KMS-11 (cell line): Measurements from ENCODE around the gene ZPR1.

Experiments used
- H2AFZ ChIP-seq: fragments of 200-600 bp; sonication (generic); 2 replicates; pipeline ENCODE4 v1.6.1; 2016; ENCODE audit warnings: antibody characterized with exemption, mixed run types, low read depth
- H3K27ac ChIP-seq: fragments of 200-600 bp; sonication (generic); 2 replicates; pipeline ENCODE4 v1.6.1; 2016; ENCODE audit warnings: mild to moderate bottlenecking, mixed run types
- H3K27me3 ChIP-seq: fragments of 200-600 bp; sonication (generic); 2 replicates; pipeline ENCODE4 v1.6.1; 2017; ENCODE audit warnings: mild to moderate bottlenecking, low read depth, mixed run types, moderate library complexity; ENCODE audit not compliant: insufficient read depth
- H3K36me3 ChIP-seq: fragments of 200-600 bp; sonication (generic); 2 replicates; pipeline ENCODE4 v1.6.1; 2017; ENCODE audit warnings: mild to moderate bottlenecking, mixed run types; ENCODE audit not compliant: insufficient read depth
- H3K4me1 ChIP-seq: fragments of 200-600 bp; sonication (generic); 2 replicates; pipeline ENCODE4 v1.6.1; 2016; ENCODE audit warnings: mild to moderate bottlenecking, low read depth, mixed run types; ENCODE audit not compliant: poor library complexity, severe bottlenecking
- H3K4me2 ChIP-seq: fragments of 200-600 bp; sonication (generic); 2 replicates; pipeline ENCODE4 v1.7.0; 2016; ENCODE audit warnings: mild to moderate bottlenecking, mixed run types
- H3K4me3 ChIP-seq: fragments of 200-600 bp; sonication (generic); IDR thresholded peaks from 2 replicates; pipeline ENCODE4 v1.6.1; 2017; ENCODE audit warnings: low read depth, low read length, mixed read lengths; ENCODE audit not compliant: insufficient read depth
- H3K79me2 ChIP-seq: fragments of 200-600 bp; sonication (generic); 2 replicates; pipeline ENCODE4 v1.6.1; 2016; ENCODE audit warnings: low read depth, mixed run types; ENCODE audit not compliant: insufficient read depth
- H3K9ac ChIP-seq: fragments of 200-600 bp; sonication (generic); 2 replicates; pipeline ENCODE4 v1.6.1; 2016; ENCODE audit warnings: mild to moderate bottlenecking, mixed run types
- H4K20me1 ChIP-seq: fragments of 200-600 bp; sonication (generic); 2 replicates; pipeline ENCODE4 v1.6.1; 2016; ENCODE audit warnings: mild to moderate bottlenecking, mixed run types; ENCODE audit not compliant: insufficient read depth
- CTCF ChIP-seq: fragments of 200-600 bp; sonication (generic); conservative IDR thresholded peaks from 2 replicates; pipeline ENCODE4 v1.6.1; 2017; ENCODE audit warnings: low read depth, mild to moderate bottlenecking, antibody characterized with exemption, low read length, moderate library complexity, mixed read lengths

The ZPR1 gene

DNA sequence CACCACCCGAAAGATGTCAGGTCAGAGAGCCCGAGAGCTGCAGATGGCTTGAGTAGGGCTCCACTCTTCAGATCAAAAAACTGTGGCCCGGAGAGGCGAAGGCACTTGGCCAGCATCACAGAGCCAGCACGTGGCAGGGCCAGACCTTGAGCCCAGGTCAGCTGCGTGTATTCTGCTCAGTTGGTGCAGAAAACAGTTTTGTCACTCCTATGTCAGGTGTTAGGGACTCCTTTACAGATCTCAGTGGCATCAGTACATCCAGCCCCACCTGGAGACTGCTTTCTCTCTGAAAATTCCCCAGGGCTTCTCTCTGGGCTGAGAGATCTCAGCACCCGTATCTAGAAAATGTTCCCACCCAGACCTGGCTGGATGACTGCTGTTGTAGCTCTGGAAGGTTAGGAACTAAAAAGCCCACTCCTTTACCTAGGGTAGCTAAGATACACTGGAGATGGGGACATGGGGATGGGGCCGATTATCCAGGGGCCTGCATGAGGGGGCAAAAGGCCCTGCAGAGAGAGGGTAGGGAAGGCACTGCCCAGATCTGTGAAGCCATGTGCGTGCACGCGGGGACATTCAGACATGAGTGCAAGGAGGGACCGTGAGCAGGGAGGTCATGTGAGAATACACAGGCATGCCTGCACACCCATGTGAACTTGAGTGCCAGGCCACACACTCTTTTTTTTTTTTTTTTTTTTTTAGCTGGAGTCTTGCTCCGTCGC, 46.2 kb upstream of the ZPR1 start:
- Histone ChIP-seq H3K36me3 (no peaks in the 10 kb centered on the region), H3K4me1 (peaks cover 7% of the 10 kb centered on the region), H3K4me3 (no peak overlapping the region), H3K27ac (no peak overlapping the region), H2AFZ (no peak overlapping the region), H3K4me2 (no peak overlapping the region), H3K79me2 (no peaks in the 10 kb centered on the region), H3K27me3 (no peaks in the 10 kb centered on the region), H4K20me1 (no peaks in the 10 kb centered on the region), H3K9ac (no peak overlapping the region)
- no peak for TF ChIP-seq CTCF

DNA sequence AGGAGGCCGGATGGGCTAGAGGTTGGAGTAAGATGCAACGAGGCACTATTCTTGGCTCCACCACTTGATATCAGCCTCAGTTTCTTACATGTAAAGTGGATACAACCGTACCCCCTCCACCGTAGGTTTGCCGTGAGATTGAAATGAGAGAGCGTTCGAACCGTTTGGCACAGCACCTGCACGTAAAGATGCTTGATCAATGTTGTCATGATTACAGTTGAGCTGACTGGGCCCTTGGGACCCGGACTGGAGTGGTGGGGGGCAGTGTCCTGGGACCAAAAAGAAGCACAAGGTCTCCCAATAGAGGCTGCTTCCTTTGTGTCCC, 45.6 kb upstream of the ZPR1 start:
- no peak overlapping the region for H3K4me3 ChIP-seq
- H3K27ac ChIP-seq, result no peak overlapping the region
- H3K4me1 ChIP-seq, result peaks cover 2% of the 10 kb centered on the region
- H4K20me1 ChIP-seq, result no peaks in the 10 kb centered on the region
- no peak overlapping the region for H3K4me2 ChIP-seq
- no peaks in the 10 kb centered on the region for H3K36me3 ChIP-seq
- no peak for TF ChIP-seq CTCF
- no peak overlapping the region for H2AFZ ChIP-seq
- no peaks in the 10 kb centered on the region for H3K27me3 ChIP-seq
- no peak overlapping the region for H3K9ac ChIP-seq
- H3K79me2 ChIP-seq, result no peaks in the 10 kb centered on the region

- Histone ChIP-seq H4K20me1 (no peaks in the 10 kb centered on the region), H3K4me1 (no peaks in the 10 kb centered on the region), H3K79me2 (no peaks in the 10 kb centered on the region), H3K27ac (no peak overlapping the region), H3K27me3 (no peaks in the 10 kb centered on the region), H3K36me3 (no peaks in the 10 kb centered on the region), H3K9ac (no peak overlapping the region), H3K4me2 (no peak overlapping the region), H2AFZ (no peak overlapping the region), H3K4me3 (no peak overlapping the region)
- TF ChIP-seq CTCF, result no peak
Observed at GRCh38 chr11:116832350-116833290, 44.8 kb upstream of the ZPR1 start.

DNA sequence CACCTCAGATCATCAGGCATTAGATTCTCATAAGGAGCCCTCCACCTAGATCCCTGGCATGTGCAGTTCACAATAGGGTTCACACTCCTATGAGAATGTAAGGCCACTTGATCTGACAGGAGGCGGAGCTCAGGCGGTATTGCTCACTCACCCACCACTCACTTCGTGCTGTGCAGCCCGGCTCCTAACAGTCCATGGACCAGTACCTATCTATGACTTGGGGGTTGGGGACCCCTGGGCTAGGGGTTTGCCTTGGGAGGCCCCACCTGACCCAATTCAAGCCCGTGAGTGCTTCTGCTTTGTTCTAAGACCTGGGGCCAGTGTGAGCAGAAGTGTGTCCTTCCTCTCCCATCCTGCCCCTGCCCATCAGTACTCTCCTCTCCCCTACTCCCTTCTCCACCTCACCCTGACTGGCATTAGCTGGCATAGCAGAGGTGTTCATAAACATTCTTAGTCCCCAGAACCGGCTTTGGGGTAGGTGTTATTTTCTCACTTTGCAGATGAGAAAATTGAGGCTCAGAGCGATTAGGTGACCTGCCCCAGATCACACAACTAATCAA, 44.0 kb upstream of the ZPR1 start:
- H3K4me3 ChIP-seq, result no peak overlapping the region
- TF ChIP-seq CTCF, result no peak
- no peak overlapping the region for H2AFZ ChIP-seq
- H3K9ac ChIP-seq, result no peak overlapping the region
- no peaks in the 10 kb centered on the region for H3K4me1 ChIP-seq
- H3K27me3 ChIP-seq, result no peaks in the 10 kb centered on the region
- no peak overlapping the region for H3K4me2 ChIP-seq
- no peaks in the 10 kb centered on the region for H3K36me3 ChIP-seq
- H3K27ac ChIP-seq, result no peak overlapping the region
- no peaks in the 10 kb centered on the region for H3K79me2 ChIP-seq
- no peaks in the 10 kb centered on the region for H4K20me1 ChIP-seq
